ENCODE data around the gene LRRFIP1.

The LRRFIP1 gene

GRCh38 chr2:237798236-237799059 is 171.1 kb downstream of the LRRFIP1 start, which contains the start of gene RBM44:
Gene RBM44, plus strand, starts transcription at chr2:237798779. Its CDS starts 14,831 bp downstream, at chr2:237813610.
- no peak for DNase-seq

DNA sequence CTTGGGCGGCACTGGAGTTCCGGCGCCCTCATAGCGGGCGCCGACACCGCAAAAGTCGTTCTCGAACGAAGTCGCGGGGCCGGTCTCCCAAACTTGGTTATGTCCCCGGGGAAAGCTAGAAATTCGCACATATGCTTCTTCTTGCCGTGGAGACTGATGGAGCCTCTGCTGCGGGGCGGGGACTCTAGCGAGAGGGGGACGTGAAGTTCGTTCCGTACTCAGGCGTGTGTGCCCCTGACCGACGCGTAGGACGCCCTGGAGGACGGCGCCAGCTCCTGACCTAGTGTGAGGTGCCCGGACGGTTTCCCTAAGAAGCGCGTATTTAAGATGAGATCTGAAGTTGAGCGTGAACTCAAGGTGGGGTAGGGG is 171.7 kb downstream of the LRRFIP1 start:
- DNase-seq = no peak

- no peak for DNase-seq
Measured at GRCh38 chr2:237801466-237801865, 174.1 kb downstream of the LRRFIP1 start.

GRCh38 chr2:237806334-237806733 is 178.9 kb downstream of the LRRFIP1 start:
- no peak for DNase-seq

- no peak for DNase-seq
Measured at GRCh38 chr2:237815637-237816036, 188.2 kb downstream of the LRRFIP1 start.

GRCh38 chr2:237816531-237816930 is 189.1 kb downstream of the LRRFIP1 start:
- DNase-seq = no peak

- DNase-seq = no peak
Measured at GRCh38 chr2:237818066-237818473, 190.7 kb downstream of the LRRFIP1 start.

DNA sequence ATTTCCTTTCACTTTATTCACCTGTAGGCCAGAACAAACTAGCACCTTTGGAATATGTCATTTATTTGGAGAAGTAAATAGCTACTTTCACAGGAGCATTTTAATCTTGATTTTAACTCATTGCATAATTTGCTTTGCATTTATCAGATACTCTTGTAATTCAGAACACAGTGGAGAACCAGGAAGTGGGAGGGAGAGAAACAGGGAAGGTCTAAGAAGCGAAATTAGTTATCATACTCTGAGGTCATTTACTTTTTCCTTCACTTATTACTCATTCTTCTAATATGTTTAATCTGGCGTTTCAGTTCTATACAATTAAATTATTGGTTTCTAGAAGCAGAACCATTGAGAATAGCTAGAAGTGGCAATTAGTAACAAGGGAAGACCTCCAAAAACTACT is 191.8 kb downstream of the LRRFIP1 start:
- DNase-seq = no peak

DNA sequence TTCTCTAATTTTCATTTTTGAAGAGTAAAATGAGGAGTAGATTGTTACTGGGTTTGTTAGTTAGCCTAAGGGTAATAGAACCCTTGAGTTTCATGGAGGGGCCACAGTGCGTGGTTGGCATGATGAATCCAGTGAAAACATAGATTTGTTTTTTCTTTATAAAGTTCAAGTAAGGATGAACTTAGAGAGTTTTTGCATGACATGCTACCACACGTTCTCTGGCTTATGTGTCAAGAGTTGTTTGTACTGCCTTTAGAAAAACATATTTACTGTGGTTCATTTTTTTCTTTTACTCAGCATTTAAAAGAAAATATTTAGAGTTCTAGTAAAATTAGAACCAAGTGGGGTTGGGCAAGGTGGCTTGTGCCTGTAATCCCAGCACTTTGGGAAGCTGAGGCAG is 193.0 kb downstream of the LRRFIP1 start:
- no peak for DNase-seq

DNA sequence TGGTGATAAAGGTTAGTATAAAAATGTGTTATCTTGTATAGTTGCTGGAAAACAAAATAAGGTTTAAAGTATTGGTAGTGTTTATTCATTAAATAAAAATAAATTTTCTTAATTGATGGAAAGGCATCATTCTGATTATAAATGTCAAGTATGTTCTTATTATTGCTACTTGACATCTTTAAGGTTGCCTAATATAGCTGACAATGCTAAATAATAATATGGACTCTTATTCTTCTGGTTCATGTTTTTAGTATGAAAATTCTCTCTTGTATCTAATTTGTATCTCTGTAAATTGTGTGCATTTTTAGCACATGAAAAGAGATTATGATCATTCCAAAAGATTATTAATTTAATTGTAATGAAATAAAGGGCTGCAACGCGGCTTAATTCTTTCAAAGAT is 196.2 kb downstream of the LRRFIP1 start:
- DNase-seq = no peak

DNA sequence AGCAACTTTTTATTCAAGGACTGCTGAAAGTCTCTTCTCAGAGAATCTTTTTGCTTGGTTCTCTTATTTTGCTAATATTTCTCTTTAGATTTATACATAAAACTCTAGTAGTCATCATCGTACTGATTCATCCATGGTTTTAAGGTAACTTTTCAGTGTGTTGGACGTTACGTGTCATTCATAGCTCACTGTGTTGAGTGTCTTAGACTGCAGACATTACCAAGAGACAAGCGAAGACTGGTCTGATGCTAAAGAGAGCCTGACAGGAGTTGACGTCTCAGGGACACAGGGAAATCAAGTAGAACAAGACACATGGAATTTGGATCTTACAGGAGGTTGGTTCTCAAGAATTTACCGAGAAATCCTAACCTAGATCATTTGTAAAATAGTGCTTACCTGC is 196.7 kb downstream of the LRRFIP1 start:
- DNase-seq = no peak

DNA sequence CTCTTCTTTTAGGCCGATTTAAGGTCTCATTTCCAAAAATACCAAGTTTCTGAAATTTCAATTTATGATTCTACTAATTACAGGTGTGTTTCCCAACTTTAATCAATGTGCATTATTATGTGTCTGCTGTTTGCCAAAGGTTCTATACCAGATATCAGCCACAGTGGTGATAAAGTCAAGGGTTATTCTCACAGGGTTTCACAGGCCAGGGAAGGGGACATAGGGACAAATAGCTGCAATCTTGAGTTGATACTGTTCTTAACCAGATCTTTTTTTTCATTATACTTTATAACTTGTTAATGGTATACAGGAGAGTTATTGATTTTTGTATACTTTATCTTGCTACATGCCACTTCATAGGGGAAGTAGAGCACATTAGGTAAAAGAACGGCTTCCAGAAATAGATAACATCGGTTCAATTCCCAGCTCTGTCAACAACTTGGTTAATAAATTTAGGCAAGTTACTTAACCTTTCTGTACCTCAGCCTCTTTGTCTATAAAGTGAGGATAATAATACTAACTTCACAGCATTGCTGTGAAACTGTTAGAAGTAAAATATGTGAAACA is 200.1 kb downstream of the LRRFIP1 start:
- DNase-seq = no peak

Measured in KG1 (cell line).